Prostate gland (tissue), 2 donors: Measurements from ENCODE around the gene TMEM45A.

ENCODE experiments used
- POLR2A ChIP-seq: fragments of 450-650 bp; IDR thresholded peaks from one replicate; pipeline ENCODE4 v1.6.1; 2016; ENCODE audit warnings: antibody characterized with exemption, mild to moderate bottlenecking
- POLR2AphosphoS5 ChIP-seq: sonication (generic); formaldehyde crosslinking; IDR thresholded peaks from one replicate; pipeline ENCODE4 v1.6.1; 2017; ENCODE audit warnings: antibody characterized with exemption
- TF ChIP-seq, protein P1 (sequence below), 4 experiments: fragments of 200-600 bp in 2 of 4; fragments of 450-650 bp in 2 of 4; sonication (generic) in 2 of 4; IDR thresholded peaks; 1 replicate in 3 of 4; 2 replicates in 1 of 4; pipeline ENCODE4 v1.5.1; 2016 to 2019; ENCODE audit warnings: antibody characterized with exemption in 4 of 4, mild to moderate bottlenecking in 2 of 4, moderate library complexity in 2 of 4

DNA sequence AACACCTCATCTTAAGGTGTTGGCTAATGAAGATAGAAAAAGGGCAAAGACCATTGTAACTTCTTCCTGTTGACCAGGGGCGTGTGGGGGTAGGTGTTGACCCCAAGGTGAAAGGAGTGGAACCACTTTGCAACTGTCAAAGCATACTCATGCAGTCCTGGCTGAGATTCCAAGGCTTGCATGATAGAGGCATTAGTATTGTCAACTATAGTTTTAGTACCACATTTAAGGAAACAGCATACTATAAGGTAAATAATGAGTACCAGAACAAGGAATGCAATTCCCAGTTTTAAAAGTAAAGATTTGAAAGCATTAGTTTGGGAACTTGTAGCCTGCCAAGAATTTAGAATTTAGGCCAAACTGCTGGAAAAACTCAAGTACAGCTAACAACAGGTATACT lies 89.2 kb downstream of the TMEM45A start:
- TF ChIP-seq, protein P1, sequence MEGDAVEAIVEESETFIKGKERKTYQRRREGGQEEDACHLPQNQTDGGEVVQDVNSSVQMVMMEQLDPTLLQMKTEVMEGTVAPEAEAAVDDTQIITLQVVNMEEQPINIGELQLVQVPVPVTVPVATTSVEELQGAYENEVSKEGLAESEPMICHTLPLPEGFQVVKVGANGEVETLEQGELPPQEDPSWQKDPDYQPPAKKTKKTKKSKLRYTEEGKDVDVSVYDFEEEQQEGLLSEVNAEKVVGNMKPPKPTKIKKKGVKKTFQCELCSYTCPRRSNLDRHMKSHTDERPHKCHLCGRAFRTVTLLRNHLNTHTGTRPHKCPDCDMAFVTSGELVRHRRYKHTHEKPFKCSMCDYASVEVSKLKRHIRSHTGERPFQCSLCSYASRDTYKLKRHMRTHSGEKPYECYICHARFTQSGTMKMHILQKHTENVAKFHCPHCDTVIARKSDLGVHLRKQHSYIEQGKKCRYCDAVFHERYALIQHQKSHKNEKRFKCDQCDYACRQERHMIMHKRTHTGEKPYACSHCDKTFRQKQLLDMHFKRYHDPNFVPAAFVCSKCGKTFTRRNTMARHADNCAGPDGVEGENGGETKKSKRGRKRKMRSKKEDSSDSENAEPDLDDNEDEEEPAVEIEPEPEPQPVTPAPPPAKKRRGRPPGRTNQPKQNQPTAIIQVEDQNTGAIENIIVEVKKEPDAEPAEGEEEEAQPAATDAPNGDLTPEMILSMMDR (IDR thresholded peaks at IDR 0.05) = no peak
- TF ChIP-seq POLR2A (no peak), POLR2AphosphoS5 (no peak)
